ENCODE measurements around the gene VAMP8.
"Not testable (repeated sequence)": the region's sequence is repeated elsewhere in the genome, so short reads cannot be mapped to it uniquely, and the experiment has no call there.

The VAMP8 gene

GRCh38 chr2:85583667-85584353 is 6.4 kb downstream of the VAMP8 start:
- DNase-seq: no peak

DNA sequence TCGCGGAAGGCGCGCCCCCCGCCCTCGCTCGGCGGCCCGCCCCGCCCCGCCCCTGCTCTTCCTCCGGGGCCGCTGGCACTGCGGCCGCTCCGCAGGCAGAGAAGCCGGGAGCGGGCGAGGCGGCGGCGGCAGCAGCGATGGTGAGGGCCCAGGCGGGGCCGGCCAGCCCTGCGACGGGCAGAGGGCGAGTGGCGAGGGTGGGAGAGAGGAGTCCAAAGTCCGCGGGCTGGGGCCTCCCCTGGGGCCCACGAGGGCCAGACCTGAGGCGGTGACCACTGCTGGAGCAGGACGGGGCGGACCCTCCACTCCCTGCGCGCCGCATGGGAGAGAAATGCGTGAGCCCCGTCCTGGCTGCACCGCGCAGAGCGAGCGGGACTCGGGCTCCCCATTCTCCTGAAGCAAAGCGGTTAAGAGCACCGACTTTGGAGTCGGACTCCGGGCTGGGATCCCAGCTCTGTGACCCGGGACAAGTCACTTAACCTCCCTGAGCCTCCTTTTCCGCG is 7.0 kb downstream of the VAMP8 start, which contains the start of gene VAMP5:
VAMP5 (plus strand) TSS at position 78 of the 503 bp plus-strand sequence; CDS start at position 138, 60 bp downstream.
- DNase-seq: peak; percentile 31

- peak; percentile 82 for DNase-seq
Measured at GRCh38 chr2:85584857-85585780, 7.7 kb downstream of the VAMP8 start.

DNA sequence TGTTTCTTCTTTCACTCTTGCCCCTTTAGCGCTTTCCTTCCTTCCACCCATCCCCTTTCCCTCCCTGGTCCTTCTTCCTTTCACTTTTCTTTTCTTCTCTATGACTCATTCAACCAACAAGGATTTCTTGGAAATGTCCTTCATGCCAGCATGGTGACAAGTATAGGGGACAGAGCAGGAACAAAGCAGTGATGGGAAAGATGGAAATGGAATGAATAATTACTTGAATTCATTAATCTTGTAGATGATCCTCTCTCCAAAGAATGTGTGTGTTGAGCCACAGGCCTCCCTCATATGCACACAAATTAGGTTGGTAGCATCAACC is 8.4 kb downstream of the VAMP8 start:
- DNase-seq: peak; percentile 90

GRCh38 chr2:85588236-85588635 is 10.8 kb downstream of the VAMP8 start:
- no peak for DNase-seq

GRCh38 chr2:85588645-85589044 is 11.3 kb downstream of the VAMP8 start:
- no peak for DNase-seq

- no peak for DNase-seq
Measured at GRCh38 chr2:85589181-85589580, 11.8 kb downstream of the VAMP8 start.

DNA sequence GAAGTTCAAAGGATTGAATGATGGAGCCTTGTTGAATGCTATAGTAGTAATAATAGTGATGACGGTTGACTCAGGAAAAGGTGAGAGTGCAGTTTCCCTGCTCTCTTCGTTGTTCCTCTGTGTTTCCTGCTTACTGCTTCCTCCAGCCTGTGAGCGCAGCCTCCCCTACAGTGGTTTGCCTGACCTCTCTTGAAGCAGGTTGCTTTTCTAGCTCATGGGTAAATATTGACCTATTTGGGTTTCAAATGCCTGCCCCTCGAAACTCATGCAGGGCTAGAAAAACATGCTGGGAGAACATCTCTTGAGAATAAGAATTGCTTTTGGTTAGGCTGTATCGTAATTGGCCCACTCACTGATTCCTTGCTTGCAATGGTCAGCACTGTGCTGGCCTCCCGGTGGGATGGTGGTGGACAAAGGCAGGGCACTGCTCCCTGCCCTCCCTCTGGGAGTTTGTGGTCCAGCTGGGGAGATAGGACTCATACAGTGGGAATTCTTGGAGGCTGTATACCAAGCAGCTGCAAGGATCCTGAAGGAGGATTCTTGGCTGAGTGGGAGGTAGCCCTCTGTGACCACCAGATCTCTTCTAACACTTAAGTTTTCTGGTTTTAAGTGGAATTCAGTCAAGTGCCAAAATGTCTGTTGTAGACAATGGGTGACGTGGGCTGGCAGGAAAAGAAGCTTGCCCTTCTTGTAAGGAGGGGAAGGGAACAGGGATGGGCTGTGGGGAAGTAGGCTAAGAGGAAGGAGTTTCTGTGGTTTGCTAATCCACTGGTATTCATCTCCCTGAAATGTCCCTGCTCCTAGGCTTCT is 12.8 kb downstream of the VAMP8 start:
- peak; percentile 84 for DNase-seq

- DNase-seq: no peak
Measured at GRCh38 chr2:85590950-85591349, 13.6 kb downstream of the VAMP8 start.

- no peak for DNase-seq
Measured at GRCh38 chr2:85591563-85591962, 14.2 kb downstream of the VAMP8 start.

- not testable (repeated sequence) for DNase-seq
Measured at GRCh38 chr2:85592299-85592698, 14.9 kb downstream of the VAMP8 start.

GRCh38 chr2:85593023-85593422 is 15.6 kb downstream of the VAMP8 start:
- no peak for DNase-seq

DNA sequence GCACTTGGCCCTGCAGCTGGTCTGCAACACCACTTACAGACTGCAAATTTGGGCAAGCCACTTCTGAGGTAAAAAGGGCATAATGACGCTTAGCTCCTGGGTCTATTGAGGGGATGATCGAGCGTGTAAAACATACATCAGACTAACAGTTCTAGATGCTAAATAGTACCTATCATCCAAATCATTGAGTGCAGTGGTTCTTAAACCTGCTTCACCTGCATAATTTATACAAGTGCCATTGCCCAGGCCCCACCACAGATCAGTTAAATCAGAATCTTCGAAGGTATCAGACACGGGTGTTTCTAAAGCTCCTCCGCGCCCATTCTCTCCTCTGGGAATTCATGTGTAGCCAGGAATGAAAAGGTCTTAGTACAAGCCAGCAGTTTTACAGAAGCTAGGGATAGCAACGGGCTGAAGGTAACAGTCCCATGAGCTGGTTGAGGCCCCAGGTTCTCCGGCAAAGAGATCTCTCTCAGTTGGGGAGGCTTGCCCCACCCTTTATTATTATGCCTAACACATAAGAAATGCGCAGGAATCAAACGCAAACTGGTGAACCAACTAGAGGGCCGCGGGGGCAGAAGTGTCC is 17.4 kb downstream of the VAMP8 start:
- no peak for DNase-seq

DNA sequence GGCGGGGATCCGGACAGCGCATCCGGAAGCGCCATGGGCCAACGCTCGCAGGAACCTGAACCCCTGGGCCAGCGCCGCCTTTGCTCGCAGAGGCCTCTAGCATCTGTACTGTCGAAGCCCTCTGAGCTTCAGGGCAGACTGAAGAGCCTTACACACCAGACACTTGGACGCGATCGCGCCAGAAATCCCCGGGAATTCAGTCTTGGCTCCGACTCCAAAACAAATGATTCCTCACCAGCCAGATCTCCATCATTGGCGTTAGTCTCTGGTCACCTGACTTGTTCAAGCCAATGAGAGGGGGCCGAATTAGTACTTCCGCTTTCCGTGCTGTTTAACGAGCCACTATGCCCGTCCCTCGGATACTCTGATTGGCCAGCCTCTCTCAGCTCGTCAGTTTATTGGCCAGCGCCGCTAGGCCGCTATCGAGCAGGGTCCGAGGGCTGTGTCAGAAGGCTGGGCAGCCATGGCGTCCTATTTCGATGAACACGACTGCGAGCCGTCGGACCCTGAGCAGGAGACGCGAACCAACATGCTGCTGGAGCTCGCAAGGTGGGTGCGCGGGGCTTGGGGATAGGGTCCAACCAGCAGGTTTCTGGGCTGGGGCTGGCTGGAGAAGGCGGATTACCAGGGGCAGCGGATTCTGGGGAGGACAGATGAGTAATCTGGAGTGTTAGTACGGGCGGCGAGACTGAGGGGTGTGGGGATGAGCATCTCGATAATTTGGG is 18.1 kb downstream of the VAMP8 start, which contains the start of gene RNF181:
RNF181 (plus strand) TSS at position 445 of the 725 bp plus-strand sequence; CDS start at position 464, 19 bp downstream.
- DNase-seq: peak; percentile 99

GRCh38 chr2:85596026-85596333 is 18.6 kb downstream of the VAMP8 start:
- no peak for DNase-seq

DNA sequence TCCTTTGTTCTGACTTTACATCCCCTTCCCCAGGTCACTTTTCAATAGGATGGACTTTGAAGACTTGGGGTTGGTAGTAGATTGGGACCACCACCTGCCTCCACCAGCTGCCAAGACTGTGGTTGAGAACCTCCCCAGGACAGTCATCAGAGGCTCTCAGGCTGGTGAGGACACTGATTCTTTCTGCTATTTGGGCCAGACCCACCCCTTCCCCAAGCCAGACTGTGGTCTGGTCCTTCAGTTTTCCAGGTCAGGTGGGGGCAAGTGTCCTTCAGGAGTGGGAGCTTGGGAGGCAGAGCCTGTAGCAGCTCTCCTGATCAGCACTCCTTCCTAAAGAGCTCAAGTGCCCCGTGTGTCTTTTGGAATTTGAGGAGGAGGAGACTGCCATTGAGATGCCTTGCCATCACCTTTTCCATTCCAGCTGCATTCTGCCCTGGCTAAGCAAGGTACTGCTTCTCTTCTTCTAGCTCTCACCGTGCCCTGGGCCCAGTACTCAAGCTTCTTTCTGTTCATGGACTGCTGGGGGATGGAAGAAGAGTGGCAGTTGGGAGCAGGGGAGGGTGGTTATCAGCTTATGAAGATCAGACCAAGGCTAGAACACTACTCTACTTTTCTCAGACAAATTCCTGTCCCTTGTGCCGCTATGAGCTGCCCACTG is 19.2 kb downstream of the VAMP8 start:
- no peak for DNase-seq

DNA sequence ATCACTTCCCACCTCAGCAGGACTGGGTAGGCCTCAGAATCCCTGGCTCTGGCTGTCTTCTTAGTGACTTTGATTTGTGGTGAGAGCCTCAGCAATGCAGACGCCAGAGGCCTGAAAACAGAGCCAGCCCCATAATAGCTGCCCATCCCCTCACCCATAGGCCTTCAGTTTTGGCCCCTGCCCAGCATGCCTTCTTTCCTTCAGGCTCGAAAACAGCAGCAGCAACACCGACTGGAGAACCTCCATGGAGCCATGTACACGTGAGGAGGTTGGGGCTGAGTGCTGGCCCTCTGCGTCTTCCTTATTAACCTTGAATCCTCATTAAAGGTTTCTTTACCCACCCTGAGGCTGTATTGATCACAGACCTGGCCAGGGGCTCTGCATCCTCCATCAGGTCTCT is 19.9 kb downstream of the VAMP8 start:
- no peak for DNase-seq

GRCh38 chr2:85598594-85599340 is 21.4 kb downstream of the VAMP8 start:
- no peak for DNase-seq

- no peak for DNase-seq
Measured at GRCh38 chr2:85599468-85600234, 22.3 kb downstream of the VAMP8 start.

DNA sequence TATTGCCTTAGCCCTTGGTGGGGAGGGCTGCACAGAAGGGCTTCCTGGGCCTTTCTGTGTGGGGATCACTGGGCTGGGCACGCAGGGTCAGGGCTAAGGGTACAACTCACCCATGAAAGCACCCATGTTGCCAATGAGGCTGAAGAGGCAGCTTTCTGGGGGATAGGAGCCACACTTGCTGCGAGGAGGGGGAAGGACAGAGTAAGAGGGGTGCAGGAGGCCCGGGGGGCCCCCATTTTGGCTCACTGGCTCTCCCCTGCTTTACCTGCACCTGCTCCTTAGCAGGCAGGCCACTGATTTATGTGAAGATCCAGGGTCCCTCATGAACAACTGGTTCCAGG is 22.8 kb downstream of the VAMP8 start:
- no peak for DNase-seq
